ENCODE data around the gene FBXO34.

The FBXO34 gene

GRCh38 chr14:55361190-55361589 lies 90.0 kb downstream of the FBXO34 start:
- TF ChIP-seq YY1 (IDR thresholded peaks at IDR 0.05; ENCODE audit: low read depth) (no peak), FOXM1 (IDR thresholded peaks at IDR 0.05; ENCODE audit: borderline replicate concordance, low read depth) (no peak), TAF1 (IDR thresholded peaks at IDR 0.05; ENCODE audit: low read depth) (no peak), ZBTB7A (IDR thresholded peaks at IDR 0.05; ENCODE audit: low read depth) (no peak), TCF12 (IDR thresholded peaks at IDR 0.05; ENCODE audit: low read depth) (no peak), EP300 (IDR thresholded peaks at IDR 0.05; ENCODE audit: borderline replicate concordance) (no peak), USF1 (IDR thresholded peaks at IDR 0.05) (no peak), EGR1 (IDR thresholded peaks at IDR 0.05) (no peak), CREB1 (IDR thresholded peaks at IDR 0.05; ENCODE audit: low read depth) (no peak), NFIC (IDR thresholded peaks at IDR 0.05) (no peak)
- TF ChIP-seq, protein P1, sequence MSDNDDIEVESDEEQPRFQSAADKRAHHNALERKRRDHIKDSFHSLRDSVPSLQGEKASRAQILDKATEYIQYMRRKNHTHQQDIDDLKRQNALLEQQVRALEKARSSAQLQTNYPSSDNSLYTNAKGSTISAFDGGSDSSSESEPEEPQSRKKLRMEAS (IDR thresholded peaks at IDR 0.05): no peak
- TF ChIP-seq, protein P2, sequence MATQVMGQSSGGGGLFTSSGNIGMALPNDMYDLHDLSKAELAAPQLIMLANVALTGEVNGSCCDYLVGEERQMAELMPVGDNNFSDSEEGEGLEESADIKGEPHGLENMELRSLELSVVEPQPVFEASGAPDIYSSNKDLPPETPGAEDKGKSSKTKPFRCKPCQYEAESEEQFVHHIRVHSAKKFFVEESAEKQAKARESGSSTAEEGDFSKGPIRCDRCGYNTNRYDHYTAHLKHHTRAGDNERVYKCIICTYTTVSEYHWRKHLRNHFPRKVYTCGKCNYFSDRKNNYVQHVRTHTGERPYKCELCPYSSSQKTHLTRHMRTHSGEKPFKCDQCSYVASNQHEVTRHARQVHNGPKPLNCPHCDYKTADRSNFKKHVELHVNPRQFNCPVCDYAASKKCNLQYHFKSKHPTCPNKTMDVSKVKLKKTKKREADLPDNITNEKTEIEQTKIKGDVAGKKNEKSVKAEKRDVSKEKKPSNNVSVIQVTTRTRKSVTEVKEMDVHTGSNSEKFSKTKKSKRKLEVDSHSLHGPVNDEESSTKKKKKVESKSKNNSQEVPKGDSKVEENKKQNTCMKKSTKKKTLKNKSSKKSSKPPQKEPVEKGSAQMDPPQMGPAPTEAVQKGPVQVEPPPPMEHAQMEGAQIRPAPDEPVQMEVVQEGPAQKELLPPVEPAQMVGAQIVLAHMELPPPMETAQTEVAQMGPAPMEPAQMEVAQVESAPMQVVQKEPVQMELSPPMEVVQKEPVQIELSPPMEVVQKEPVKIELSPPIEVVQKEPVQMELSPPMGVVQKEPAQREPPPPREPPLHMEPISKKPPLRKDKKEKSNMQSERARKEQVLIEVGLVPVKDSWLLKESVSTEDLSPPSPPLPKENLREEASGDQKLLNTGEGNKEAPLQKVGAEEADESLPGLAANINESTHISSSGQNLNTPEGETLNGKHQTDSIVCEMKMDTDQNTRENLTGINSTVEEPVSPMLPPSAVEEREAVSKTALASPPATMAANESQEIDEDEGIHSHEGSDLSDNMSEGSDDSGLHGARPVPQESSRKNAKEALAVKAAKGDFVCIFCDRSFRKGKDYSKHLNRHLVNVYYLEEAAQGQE (IDR thresholded peaks at IDR 0.05; ENCODE audit: low read depth): no peak

- TF ChIP-seq CEBPB (IDR thresholded peaks at IDR 0.05) (no peak), TEAD4 (IDR thresholded peaks at IDR 0.05) (no peak), USF1 (IDR thresholded peaks at IDR 0.05) (no peak), YY1 (IDR thresholded peaks at IDR 0.05; ENCODE audit: low read depth) (no peak), RAD21 (IDR thresholded peaks at IDR 0.05; ENCODE audit: low read depth) (no peak), ZBTB7A (IDR thresholded peaks at IDR 0.05; ENCODE audit: low read depth) (no peak), EGR1 (IDR thresholded peaks at IDR 0.05) (no peak)
Measured at GRCh38 chr14:55366271-55366670, 95.0 kb downstream of the FBXO34 start.

GRCh38 chr14:55370883-55371455 lies 99.7 kb downstream of the FBXO34 start:
- no peak for TF ChIP-seq TCF12 (IDR thresholded peaks at IDR 0.05; ENCODE audit: low read depth)
- TF ChIP-seq CREB1 (IDR thresholded peaks at IDR 0.05; ENCODE audit: low read depth): no peak

GRCh38 chr14:55372423-55372822 lies 101.2 kb downstream of the FBXO34 start:
- TF ChIP-seq TEAD4 (IDR thresholded peaks at IDR 0.05) (no peak), EGR1 (IDR thresholded peaks at IDR 0.05) (no peak), TAF1 (IDR thresholded peaks at IDR 0.05; ENCODE audit: low read depth) (no peak), USF1 (IDR thresholded peaks at IDR 0.05) (no peak), ZBTB7A (IDR thresholded peaks at IDR 0.05; ENCODE audit: low read depth) (no peak), RAD21 (IDR thresholded peaks at IDR 0.05; ENCODE audit: low read depth) (no peak)
- TF ChIP-seq, protein P1 (IDR thresholded peaks at IDR 0.05): no peak

- TF ChIP-seq TAF1 (IDR thresholded peaks at IDR 0.05; ENCODE audit: low read depth) (no peak), TCF12 (IDR thresholded peaks at IDR 0.05; ENCODE audit: low read depth) (no peak), FOXM1 (IDR thresholded peaks at IDR 0.05; ENCODE audit: borderline replicate concordance, low read depth) (no peak), USF1 (IDR thresholded peaks at IDR 0.05) (no peak)
- TF ChIP-seq, protein P2 (IDR thresholded peaks at IDR 0.05; ENCODE audit: low read depth): no peak
- TF ChIP-seq, protein P1 (IDR thresholded peaks at IDR 0.05): no peak
Measured at GRCh38 chr14:55372825-55373224, 101.6 kb downstream of the FBXO34 start.

Measured in Ishikawa (cell line).